HepG2 (cell line): Measurements from ENCODE around the gene PPM1H. TPM values are rescaled to one million over a fixed set of nuclear protein-coding genes. Genes with fewer than 3 reads are reported as not detected.

ENCODE experiments used
- DDIT3 ChIP-seq: sonication (generic); formaldehyde crosslinking; IDR thresholded peaks from 2 replicates; pipeline ENCODE4 v1.4.0; 2020; ENCODE audit warnings: mild to moderate bottlenecking, missing genetic modification reagents
- FOXK2 ChIP-seq: fragments of 450-650 bp; IDR thresholded peaks from 2 replicates; pipeline ENCODE4 v1.6.1; 2016
- GFI1 ChIP-seq: sonication (generic); formaldehyde crosslinking; IDR thresholded peaks from 2 replicates; pipeline ENCODE4 v1.5.0; 2020; ENCODE audit warnings: missing genetic modification reagents, mild to moderate bottlenecking, borderline replicate concordance
- HHEX ChIP-seq: IDR thresholded peaks from 2 replicates; pipeline ENCODE4 v1.6.1; 2016; ENCODE audit warnings: control low read depth
- HOMEZ ChIP-seq: IDR thresholded peaks from 2 replicates; pipeline ENCODE4 v1.6.1; 2016; ENCODE audit warnings: low read depth
- JUND ChIP-seq: sonication (generic); formaldehyde crosslinking; IDR thresholded peaks from 2 replicates; pipeline ENCODE4 v1.8.0; 2022; ENCODE audit warnings: mild to moderate bottlenecking, missing genetic modification reagents
- MTA1 ChIP-seq: sonication (generic); formaldehyde crosslinking; IDR thresholded peaks from 2 replicates; pipeline ENCODE4 v1.4.0; 2020; ENCODE audit warnings: missing genetic modification reagents, mild to moderate bottlenecking, borderline replicate concordance
- MZF1 ChIP-seq: sonication (generic); formaldehyde crosslinking; IDR thresholded peaks from 2 replicates; pipeline ENCODE4 v1.8.1; 2023; ENCODE audit warnings: mild to moderate bottlenecking, missing genetic modification reagents, borderline replicate concordance
- NFIC ChIP-seq: IDR thresholded peaks from 2 replicates; pipeline ENCODE4 v1.6.1; 2012; ENCODE audit warnings: mild to moderate bottlenecking, low read length, inconsistent platforms
- NR2F6 ChIP-seq, 2 experiments: IDR thresholded peaks; 2 replicates each; pipeline ENCODE4 v1.6.1; 2016; ENCODE audit warnings: antibody characterized with exemption in 1 of 2, mild to moderate bottlenecking in 1 of 2
- PHF20 ChIP-seq: sonication (generic); formaldehyde crosslinking; IDR thresholded peaks from 2 replicates; pipeline ENCODE4 v1.5.0; 2020; ENCODE audit warnings: mild to moderate bottlenecking, missing genetic modification reagents
- PPARG ChIP-seq: conservative IDR thresholded peaks from 2 replicates; pipeline ENCODE4 v1.6.1; 2016; ENCODE audit warnings: missing biosample characterization, missing genetic modification reagents
- SKIL ChIP-seq: sonication (generic); formaldehyde crosslinking; IDR thresholded peaks from 2 replicates; pipeline ENCODE4 v1.8.0; 2022; ENCODE audit warnings: missing genetic modification reagents, mild to moderate bottlenecking, moderate library complexity, borderline replicate concordance
- SP4 ChIP-seq: sonication (generic); formaldehyde crosslinking; IDR thresholded peaks from 2 replicates; pipeline ENCODE4 v1.8.1; 2023; ENCODE audit warnings: mild to moderate bottlenecking, missing genetic modification reagents
- TEAD3 ChIP-seq: optimal IDR thresholded peaks from 2 replicates; pipeline ENCODE3; 2016; ENCODE audit warnings: borderline replicate concordance
- ZEB1 ChIP-seq: IDR thresholded peaks from 2 replicates; pipeline ENCODE4 v1.6.1; 2012; ENCODE audit warnings: mild to moderate bottlenecking, low read depth, inconsistent platforms; ENCODE audit not compliant: insufficient replicate concordance
- ZFP36 ChIP-seq: fragments of 150-350 bp; IDR thresholded peaks from 2 replicates; pipeline ENCODE4 v1.6.1; 2018; ENCODE audit warnings: borderline replicate concordance, low read length, low read depth; ENCODE audit not compliant: partially characterized antibody
- ZNF224 ChIP-seq: sonication (generic); formaldehyde crosslinking; IDR thresholded peaks from 2 replicates; pipeline ENCODE4 v1.5.0; 2020; ENCODE audit warnings: mild to moderate bottlenecking, missing genetic modification reagents
- ZNF3 ChIP-seq: IDR thresholded peaks from 2 replicates; pipeline ENCODE4 v1.7.0; 2017; ENCODE audit warnings: inconsistent platforms
- ZNF710 ChIP-seq: sonication (generic); formaldehyde crosslinking; IDR thresholded peaks from 2 replicates; pipeline ENCODE4 v1.5.0; 2020; ENCODE audit warnings: mild to moderate bottlenecking, missing genetic modification reagents, borderline replicate concordance
- ZNF740 ChIP-seq: sonication (generic); formaldehyde crosslinking; IDR thresholded peaks from 2 replicates; pipeline ENCODE4 v1.4.0; 2020; ENCODE audit warnings: missing genetic modification reagents
- ZNF800 ChIP-seq: sonication (generic); formaldehyde crosslinking; IDR thresholded peaks from 2 replicates; pipeline ENCODE4 v1.4.0; 2020; ENCODE audit warnings: missing genetic modification reagents
- polyA plus RNA-seq, 8 experiments: library from polyadenylated mRNA; depleted of rRNA in 3 of 8; stranded (reverse) in 7 of 8; unstranded in 1 of 8; fragments of >200 nt; fragmentation: Illumina TruSeq in 4 of 8; extraction: Trizol in 4 of 8; gene quantifications; 2 replicates each; pipeline versions ENCODE4 v1.2.1 to v1.2.3, GENCODE V29; 2011 to 2016; ENCODE audit warnings: low read depth in 4 of 8, missing spikeins in 1 of 8, mixed read lengths in 1 of 8; ENCODE audit not compliant: insufficient read depth in 1 of 8
- total RNA-seq, 5 experiments: library from RNA; depleted of rRNA; stranded (reverse); fragments of >200 nt; fragmentation: Illumina TruSeq; extraction: Trizol; gene quantifications; 2 replicates each; pipeline ENCODE4 v1.2.3, GENCODE V29; 2016; ENCODE audit warnings: low read depth in 1 of 5

Gene PPM1H
- total and polyA plus RNA-seq, 2 of the 13 experiments (the other 11 are each of a cell fraction or from before 2014, with no cell fraction given) = 29.1 to 38.1 TPM

- TF ChIP-seq ZNF800 (CRISPR knock-in tag) = no peak
- peak; percentile 93 for TF ChIP-seq SKIL (CRISPR knock-in tag)
- peak; percentile 18; the same call in 1 of the 2 replicates for TF ChIP-seq GFI1 (CRISPR knock-in tag)
- TF ChIP-seq ZFP36 = no peak
- peak; percentile 58; the same call in 1 of the 2 replicates for TF ChIP-seq PHF20
- peak; percentile 97 for TF ChIP-seq MTA1 (CRISPR knock-in tag)
- TF ChIP-seq ZNF740 = peak; percentile 69
- no peak for TF ChIP-seq HHEX (CRISPR knock-in tag)
- TF ChIP-seq ZEB1 = peak; percentile 98
- no peak for TF ChIP-seq FOXK2
- no peak for TF ChIP-seq JUND (CRISPR knock-in tag)
- peak; percentile 69; the same call in 1 of the 2 replicates for TF ChIP-seq PPARG (CRISPR knock-in tag)
- TF ChIP-seq NR2F6 (IDR thresholded peaks at IDR 0.05) = peak; percentile 92
- TF ChIP-seq NR2F6 (CRISPR knock-in tag; IDR thresholded peaks at IDR 0.05) = peak; percentile 99
- TF ChIP-seq TEAD3 (CRISPR knock-in tag) = peak; percentile 89
- TF ChIP-seq NFIC = no peak
- TF ChIP-seq SP4 (CRISPR knock-in tag) = peak; percentile 49
- no peak for TF ChIP-seq DDIT3
- TF ChIP-seq ZNF224 (CRISPR knock-in tag) = no peak
- TF ChIP-seq ZNF3 = no peak
- no peak for TF ChIP-seq MZF1 (CRISPR knock-in tag)
- peak; percentile 97 for TF ChIP-seq HOMEZ (CRISPR knock-in tag)
- peak; percentile 79 for TF ChIP-seq ZNF710
These were observed at the start of gene PPM1H (continued) for GRCh38 chr12:62934799-62935674.
